ACHN (cell line): Measurements from ENCODE around the gene REXO4.

Experiments
- DNase-seq: peaks from one replicate; pipeline ENCODE4 v3.0.0-alpha.2; 2015
- in situ Hi-C: cut with HindIII; loops from 2 replicates; pipeline ENCODE4 v1.10.0; 2017; ENCODE audit warnings: low sequenced_read_pairs, low pct_ligation_motif_present, low pct_unique_long_range_greater_than_20kb

REXO4 gene

GRCh38 chr9:133359399-133360175 is 58.2 kb downstream of the REXO4 start:
- DNase-seq, result no peak
- in situ Hi-C loops, result no loop called here

GRCh38 chr9:133357656-133358055 is 60.2 kb downstream of the REXO4 start:
- in situ Hi-C loops, result no loop called here
- no peak for DNase-seq

- peak; percentile 81 for DNase-seq
- in situ Hi-C loops, result no loop called here
These were observed 61.3 kb downstream of the REXO4 start, which contains the start of the genes SURF1 and SURF2 for GRCh38 chr9:133356391-133357091. TSS of gene SURF1 (minus strand) at chr9:133356487. CDS start at chr9:133356453, 34 bp downstream. TSS of gene SURF2 (plus strand) at chr9:133356550. CDS start at chr9:133356593, 43 bp downstream.
